UCSD-AML1 (cell line): ENCODE results near the gene MAP3K20.
"Not testable (repeated sequence)": the region's sequence is repeated elsewhere in the genome, so short reads cannot be mapped to it uniquely, and the experiment has no call there.

Experiments used
- DNase-seq: peaks from one replicate; lab custom pipeline; 2025; ENCODE audit not compliant: unreplicated experiment; lab: John Stamatoyannopoulos, UW

Gene MAP3K20

DNA sequence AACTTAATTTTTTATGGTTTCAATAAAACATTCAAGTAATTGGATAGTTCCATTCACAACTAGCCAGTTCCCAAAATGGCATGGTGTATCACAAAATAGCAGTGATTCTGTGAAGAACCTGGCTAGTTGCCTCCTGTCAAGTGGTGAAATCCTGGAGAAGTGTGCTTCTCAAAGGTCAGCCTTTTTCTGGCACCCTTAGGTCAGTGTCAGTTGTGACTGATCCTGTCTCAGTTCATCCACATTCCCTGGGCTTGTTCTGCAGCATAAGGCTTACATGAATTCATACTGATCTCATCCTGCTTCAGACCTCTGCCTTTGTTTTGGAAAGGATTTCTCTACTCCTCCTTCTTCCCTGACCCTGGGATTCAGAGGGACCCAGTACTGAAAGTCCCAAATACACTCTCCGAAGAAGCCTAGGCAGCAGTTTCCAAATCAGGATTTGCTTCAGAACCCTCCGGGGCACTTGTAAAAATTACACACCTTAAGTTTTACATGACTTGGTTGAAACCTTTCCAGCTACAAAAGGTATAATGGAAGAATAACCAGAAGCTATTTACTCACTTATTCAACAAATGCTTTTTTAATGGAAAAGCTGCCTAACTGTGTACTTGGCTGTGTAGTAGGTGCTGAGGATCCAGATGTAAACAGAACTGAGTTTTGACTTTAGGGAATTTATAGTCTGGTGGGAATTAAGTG is 11.0 kb downstream of the MAP3K20 start:
- no peak for DNase-seq

DNA sequence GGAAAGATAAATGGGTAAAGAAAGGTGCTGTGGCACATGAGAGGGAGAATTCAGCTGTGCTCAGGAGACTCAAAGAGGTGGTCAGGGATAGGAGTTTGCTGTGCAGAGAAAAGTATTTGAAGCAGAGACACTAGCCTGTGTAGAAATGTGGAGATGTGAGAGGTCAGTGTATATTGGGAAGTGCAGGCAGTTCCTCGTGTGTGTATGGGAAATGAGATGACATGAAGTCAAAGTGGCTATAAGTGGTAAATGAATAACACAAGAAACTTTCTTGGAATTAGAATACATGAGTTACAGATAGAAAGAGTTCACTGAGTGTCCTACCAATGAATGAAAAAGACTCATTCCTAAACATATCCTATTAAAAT is 11.6 kb downstream of the MAP3K20 start:
- no peak for DNase-seq

DNA sequence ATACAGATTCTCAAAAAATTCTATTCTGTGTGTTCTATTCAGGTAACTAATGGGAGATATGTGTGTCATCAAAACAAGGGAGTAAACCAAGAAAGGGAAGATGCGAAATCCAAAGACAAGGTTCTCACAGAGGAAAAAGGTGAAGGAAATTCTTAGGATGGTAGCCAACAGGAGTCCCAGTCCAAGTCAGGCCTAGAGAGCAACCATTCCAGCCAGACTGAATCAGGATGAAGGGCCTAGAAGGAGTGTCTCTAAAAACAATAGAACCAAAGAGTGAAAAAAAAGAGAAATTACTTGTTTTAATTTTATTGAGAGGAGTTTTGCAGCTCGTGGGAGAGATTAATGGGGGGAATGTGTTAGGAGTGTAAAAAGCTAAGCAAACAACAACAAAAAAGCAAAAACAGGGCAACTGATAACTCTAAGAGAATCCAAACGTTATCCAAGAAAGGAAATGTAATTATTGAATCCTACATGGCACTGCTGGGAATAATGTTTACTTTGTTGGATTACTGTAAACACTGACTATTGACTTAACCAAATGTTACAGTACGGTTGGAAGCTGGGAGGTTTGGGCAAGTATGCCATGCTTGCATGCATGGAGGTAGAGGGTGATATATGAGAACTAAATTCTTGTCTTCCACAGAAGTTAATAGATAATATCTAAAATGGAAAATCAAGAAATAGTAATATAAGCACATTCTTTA is 12.3 kb downstream of the MAP3K20 start:
- no peak for DNase-seq

DNA sequence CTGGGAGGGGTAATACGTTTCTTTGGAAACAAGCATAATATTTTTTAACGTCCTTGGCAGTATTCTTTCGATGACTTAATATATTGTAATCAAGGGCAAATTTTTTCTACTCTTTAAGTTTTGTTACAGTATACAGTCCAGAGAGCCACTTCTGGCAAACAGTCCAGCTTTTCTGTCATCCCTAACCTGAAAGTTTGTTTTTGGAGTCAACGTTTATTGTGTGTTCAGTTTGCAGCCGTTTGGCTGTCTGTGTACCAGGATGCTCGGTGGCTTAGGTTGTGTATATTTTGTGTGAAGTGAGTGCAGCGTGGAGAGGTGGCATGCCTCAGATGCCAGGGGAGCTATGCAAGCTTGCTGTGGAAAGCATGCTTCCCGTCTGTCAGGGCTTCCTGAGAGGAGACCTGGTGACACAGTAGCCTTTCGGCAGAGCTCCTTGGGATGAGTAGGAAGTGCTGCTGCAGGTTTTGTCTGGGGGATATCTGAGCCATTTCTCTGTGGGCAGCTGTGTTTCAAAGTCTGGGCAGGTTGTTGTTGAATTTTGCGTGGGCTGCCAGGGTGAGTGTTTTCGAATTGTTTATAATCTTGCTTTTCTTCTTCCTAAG is 14.7 kb downstream of the MAP3K20 start:
- no peak for DNase-seq

DNA sequence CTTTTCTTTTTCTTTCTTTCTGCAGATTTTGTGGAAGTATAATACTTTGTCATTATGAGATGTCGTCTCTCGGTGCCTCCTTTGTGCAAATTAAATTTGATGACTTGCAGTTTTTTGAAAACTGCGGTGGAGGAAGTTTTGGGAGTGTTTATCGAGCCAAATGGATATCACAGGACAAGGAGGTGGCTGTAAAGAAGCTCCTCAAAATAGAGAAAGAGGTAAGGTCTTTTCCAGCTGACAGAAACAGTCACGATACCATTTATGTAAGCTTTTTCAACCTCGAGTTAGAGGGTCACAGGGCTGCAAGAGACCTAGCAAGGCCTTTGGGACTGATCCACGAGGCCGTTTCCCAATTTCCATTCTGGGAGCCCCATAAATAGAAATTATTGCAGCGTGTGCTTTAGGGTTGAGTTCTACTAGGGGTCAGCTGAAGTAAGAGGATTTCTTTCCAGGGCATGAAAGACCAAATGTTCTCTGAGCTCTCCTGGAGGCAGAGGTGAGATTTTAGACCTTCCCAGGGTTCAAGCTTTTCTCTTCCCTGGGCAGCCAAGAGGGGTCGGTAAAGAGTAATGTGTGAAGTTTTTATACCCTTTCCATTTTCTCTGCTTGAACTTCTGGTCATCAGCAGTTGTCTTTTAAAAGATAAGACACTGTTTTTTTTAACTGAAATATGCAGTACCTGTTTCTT is 15.5 kb downstream of the MAP3K20 start:
- DNase-seq: no peak

DNA sequence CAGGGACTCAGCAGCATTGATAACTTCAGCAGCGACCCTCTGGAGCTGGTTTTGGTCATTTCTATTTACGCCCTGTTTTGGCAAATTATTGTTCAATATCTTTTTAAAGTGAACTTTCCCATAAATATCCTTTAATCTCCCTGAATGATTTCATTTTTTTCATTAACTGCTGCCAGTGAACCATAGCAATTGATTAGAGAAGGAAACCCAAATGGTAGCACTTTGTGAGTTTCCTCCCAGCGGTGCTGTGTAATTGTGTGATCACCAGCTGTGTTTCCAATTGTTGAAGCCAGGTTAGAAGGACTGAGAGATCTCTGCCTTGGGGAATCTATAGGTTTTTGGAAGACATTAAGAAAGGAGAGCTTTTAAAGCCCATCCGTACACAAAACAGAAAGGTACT is 16.3 kb downstream of the MAP3K20 start:
- no peak for DNase-seq

DNA sequence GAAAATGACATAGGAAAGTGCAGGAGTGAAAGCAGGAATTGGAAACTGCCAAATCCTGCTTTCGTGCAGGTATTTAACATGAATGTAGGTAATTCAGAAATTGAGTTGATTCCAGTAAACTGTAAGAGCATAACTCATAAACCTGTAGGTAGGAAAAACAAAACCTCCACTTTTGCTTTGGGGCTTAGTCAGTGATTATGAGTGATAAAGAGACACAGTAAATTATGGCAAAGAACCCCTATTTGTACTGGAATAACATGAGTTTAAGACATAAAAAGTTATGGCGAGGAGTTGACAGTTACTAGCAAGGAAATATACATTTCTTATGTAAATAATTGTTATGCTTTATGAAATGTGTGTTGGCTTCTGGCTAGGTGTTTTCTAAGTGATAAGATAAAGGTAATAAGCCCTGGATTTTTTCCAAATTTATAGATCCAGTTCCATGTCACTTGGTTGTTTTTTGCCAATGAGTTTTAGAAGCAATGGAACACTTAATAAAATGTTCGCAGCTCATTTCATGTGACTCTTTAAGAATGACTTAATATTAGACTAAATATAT is 17.3 kb downstream of the MAP3K20 start:
- no peak for DNase-seq

DNA sequence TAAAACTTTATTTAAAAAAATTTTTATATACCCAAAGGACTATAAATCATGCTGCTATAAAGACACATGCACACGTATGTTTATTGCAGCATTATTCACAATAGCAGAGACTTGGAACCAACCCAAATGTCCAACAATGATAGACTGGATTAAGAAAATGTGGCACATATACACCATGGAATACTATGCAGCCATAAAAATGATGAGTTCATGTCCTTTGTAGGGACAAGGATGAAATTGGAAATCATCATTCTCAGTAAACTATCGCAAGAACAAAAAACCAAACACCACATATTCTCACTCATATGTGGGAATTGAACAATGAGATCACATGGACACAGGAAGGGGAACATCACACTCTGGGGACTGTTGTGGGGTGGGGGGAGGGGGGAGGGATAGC is 18.0 kb downstream of the MAP3K20 start:
- DNase-seq: not testable (repeated sequence)

DNA sequence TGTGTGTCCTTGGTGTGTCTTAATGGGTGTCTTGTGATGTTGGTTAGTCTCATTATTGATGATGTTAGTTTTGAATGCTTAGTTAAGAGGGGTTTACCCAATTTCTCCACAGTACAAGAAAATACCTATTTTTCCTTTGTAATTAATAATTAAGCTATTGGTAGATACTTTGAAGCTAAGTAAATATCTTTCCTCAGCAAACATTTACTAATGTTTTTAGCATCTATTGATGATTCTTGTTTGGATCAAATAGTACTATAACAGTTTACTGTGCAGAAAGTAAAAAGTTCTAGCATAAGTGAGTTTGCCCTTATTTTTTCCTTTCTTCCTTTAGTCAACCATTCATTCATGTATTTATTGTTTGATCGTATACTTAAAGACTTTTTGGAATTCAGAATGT is 19.1 kb downstream of the MAP3K20 start:
- no peak for DNase-seq

DNA sequence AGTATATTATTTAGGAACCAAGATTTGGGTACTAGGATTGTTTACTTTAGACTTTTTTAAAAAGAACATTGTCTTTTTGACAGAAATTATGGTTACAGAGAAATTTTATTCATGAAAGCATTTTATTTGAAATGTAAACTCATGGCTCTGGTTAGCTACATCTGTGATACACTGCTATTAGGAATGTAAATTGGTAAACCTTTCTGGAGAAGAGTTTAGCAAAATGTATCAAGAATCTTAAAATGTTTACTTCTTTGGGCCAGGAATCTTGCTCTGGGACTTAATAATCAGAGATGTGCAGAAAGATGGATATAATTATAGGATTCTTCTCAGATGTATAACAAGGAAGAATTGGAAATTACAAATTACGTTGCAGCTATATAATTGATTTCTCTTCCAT is 19.7 kb downstream of the MAP3K20 start:
- DNase-seq: no peak

DNA sequence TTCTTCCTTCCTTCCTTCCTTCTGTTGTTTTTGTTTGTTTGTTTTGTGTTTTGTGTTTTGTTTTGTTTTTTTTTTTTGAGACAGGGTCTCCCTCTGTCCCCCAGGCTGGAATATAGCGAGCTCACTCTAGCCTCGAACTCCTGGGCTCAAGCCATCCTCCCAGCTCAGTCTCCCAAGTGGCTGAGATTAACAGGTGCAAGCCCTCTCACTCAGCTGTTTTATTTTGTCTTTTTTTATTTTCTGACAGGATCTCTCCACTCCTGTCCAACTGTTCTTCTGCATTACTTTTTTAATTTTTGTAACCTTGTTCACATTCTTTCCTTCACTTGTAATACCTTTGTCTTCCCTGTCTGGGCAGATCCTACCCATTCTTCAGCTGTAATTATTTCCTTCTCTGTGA is 23.6 kb downstream of the MAP3K20 start:
- no peak for DNase-seq

DNA sequence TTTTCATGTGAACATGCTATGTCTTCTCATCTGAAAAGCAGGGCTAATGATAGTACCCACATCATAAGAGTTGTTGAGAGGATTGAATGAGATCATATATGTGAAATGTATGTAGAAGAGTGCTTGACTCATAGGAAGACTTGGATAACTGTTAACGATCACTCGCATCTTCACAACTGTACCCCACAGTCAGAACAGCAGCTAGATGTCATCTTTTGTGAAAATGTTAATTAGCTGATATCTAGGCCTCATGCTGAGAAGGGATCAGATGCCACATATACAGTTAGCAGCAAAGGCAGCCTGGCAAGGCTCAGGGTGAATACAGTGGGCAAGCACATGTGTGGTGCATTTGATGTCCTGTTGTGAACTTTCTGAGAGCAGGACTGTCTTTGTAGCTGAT is 24.2 kb downstream of the MAP3K20 start:
- DNase-seq: no peak

DNA sequence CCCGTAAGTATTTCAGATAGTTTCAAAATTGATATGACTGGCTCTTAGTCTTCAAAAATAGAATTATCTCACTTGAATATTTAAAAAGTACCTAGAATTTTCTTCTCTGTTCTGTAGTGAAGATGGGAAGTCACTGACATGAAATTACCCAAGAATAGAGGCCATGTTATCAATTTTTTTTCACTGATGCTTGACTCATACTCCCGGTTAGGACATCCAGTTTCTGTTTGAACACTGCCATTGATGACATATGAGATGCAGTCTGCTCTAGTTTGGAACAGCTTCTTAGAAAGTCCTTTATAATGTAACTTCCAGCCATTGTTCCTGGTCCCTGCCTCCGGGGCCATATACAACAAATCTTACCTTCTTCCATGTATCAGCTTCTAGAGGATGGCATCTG is 26.0 kb downstream of the MAP3K20 start:
- no peak for DNase-seq

DNA sequence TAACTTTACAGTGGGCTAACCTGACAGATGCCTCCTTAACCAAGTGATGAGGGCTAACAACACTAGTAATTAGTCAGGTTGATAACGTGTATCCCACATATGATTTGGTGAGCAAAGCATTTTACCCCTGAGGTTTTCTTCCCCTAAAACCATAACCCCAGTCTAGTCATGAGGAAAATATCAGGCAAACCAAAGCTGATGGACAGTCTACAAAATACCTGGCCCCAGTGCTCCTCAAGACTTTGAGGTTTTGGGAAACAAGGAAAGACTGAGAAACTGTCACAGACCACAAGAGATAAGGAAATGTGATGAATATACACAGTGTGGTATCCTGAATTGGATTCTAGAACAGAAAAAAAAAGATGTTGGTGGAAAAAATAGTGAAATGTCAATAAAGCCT is 28.5 kb downstream of the MAP3K20 start:
- DNase-seq: no peak

DNA sequence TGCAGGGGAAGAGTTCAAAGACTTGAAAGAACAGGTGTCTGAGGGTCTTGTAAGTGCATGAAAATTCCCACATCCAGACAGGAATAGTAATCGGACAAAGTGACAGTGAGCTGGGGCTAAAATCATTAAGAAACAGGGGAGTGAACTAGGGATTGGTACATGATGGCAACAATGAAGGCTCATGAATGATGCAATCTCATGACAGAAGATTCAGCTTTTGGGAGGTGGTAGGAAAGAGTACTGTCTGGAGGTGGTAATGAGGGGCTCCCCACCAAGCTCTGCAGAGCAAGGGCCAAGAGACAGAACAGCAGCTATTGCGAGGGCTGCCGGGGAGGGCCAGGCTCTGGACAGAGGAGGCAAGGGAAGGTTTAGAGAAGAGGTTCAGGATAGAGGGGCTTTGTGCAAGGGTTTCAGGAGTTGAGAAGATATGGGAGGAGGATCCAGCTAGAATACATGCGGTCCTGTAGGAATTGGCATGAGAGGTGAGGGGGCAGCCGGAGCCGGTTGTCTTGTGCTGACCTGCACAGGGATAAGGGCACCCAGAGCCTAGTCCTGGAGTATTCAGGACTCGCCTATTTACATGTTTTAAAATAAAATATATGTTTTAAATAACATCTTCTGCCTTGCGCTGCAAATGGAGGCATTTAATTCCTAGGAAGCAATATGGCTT is 31.4 kb downstream of the MAP3K20 start:
- DNase-seq: no peak

DNA sequence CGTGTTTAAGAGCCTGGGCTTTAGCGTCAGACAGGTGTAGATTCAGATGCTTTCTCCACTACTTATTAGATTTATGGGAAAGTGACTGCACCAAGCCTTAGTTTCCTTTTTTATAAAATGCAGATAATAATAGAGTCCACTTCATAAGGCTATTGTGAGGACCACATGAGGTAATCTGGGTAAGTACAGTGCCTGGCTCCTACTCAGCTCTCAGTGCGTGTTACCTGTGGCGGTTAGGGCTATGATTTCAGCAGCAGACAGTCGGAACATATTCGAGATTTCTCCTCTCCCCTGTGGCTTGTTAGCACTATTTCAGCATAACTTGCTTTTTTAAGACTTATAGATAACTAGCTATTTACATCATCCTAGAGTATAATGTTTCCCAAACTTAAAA is 32.0 kb downstream of the MAP3K20 start:
- DNase-seq: no peak

DNA sequence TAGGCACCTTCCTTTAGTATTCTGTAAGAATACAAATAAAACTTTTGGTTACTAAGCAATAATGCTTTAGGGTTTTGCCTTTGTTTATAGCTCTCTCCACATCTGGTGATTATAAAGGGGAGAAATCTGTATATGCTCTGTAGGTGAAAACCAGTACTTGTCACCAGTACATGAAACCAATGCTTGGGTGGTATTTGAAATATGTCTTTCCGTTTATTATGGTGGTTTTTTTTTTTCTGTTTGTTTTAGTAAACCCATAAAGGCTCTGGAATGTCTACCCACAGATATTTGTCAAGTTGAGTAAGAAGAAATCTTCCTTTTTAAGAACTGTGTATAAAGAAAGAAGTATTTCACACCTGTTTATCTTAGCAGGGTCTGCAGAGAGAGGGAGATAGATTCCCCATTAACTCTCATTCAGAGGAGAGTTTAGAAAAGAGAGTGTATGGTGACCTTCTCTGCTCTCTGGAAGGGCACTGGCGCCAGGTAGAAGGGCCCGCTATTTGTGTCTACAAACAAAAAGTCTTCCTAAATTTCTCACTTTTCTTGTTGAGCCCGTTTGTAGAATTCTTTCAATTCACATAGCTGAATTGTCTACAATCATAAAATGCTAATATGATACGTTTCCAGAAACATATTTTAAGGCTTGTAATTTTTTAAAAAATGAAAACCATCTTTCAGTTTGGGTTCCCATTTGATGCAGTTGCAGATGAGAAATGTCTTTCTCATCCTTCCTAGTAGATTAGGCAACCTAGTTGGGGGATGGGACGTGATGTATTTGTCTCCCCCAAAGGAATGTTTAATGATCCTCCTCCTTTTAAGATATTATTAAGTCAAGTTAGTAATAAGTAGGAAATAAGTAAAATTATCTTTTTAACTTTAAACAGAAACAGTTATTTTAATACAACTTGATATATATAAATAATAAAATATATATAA is 33.9 kb downstream of the MAP3K20 start:
- DNase-seq: no peak

DNA sequence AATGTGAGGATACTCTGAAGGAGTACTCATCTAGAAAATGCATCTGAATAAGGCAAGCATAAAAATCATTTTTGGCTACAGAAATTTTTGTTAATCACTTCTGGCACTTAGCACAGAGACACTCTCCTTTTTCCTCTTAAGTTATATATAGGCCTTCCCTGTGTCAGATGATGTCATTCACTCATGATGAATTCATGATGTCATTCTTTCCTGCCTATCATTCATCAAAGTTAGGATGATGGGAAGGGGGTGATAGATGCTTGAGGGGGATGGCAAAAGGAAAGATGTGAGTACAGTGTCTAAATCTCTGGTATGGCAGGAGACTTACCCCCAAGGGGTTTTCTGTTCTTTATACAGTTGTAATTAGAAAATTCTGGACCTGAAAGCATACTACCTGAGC is 42.0 kb downstream of the MAP3K20 start:
- no peak for DNase-seq

DNA sequence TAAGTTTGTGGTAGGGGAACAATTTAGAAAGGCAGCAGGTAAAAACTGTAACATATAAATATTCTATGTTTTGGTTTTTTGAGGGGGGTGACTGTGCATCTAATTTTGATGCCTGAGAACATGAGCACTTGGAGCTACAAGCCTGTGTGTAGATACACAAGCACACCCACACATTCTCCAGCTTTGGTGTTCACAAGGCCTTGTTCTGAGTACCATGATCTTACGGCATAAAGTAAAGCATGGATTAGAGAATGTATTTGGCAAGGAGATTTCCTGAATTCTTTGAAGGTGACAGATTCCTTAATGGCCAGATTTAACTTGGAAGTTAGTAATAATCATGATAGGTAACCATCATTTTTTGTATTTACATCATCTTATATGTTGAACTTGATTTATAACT is 42.7 kb downstream of the MAP3K20 start:
- DNase-seq: no peak
